ENCODE measurements around the gene APCDD1L.

DNA sequence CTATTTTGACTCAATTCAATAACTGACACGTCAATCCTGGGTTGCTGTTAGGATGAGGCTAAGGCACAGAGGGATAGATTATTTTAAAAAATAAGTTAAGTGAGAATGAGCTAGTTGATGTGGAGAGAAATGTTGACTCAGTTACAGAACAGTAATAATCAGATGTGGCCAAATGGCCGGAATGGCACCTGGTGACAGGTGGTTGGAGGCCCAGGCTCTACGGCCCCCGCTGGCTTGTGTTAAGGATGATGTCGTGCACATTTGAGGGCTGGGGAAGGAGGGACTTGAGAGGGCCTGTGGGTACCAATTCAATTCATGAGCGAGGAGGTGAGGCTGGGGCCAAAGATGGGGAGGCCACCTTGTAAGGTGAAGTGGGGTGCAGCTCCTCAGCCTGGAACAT is 31.7 kb downstream of the APCDD1L start:
- no peak for TF ChIP-seq POLR2AphosphoS5 (IDR thresholded peaks at IDR 0.05; ENCODE audit: low read depth, low read length)
- TF ChIP-seq, protein P1, sequence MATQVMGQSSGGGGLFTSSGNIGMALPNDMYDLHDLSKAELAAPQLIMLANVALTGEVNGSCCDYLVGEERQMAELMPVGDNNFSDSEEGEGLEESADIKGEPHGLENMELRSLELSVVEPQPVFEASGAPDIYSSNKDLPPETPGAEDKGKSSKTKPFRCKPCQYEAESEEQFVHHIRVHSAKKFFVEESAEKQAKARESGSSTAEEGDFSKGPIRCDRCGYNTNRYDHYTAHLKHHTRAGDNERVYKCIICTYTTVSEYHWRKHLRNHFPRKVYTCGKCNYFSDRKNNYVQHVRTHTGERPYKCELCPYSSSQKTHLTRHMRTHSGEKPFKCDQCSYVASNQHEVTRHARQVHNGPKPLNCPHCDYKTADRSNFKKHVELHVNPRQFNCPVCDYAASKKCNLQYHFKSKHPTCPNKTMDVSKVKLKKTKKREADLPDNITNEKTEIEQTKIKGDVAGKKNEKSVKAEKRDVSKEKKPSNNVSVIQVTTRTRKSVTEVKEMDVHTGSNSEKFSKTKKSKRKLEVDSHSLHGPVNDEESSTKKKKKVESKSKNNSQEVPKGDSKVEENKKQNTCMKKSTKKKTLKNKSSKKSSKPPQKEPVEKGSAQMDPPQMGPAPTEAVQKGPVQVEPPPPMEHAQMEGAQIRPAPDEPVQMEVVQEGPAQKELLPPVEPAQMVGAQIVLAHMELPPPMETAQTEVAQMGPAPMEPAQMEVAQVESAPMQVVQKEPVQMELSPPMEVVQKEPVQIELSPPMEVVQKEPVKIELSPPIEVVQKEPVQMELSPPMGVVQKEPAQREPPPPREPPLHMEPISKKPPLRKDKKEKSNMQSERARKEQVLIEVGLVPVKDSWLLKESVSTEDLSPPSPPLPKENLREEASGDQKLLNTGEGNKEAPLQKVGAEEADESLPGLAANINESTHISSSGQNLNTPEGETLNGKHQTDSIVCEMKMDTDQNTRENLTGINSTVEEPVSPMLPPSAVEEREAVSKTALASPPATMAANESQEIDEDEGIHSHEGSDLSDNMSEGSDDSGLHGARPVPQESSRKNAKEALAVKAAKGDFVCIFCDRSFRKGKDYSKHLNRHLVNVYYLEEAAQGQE (IDR thresholded peaks at IDR 0.05; ENCODE audit: insufficient read depth in 1 of 2, low read depth in 2 of 2, low read length in 2 of 2): no peak
- no peak for TF ChIP-seq TAF1 (IDR thresholded peaks at IDR 0.05; ENCODE audit: borderline replicate concordance, insufficient read depth, low read length)

Measured in PFSK-1 (cell line).